HepG2 (cell line): Measurements from ENCODE around the gene MAGIX. TPM values are rescaled to one million over a fixed set of nuclear protein-coding genes. Genes with fewer than 3 reads are reported as not detected.
A peak's percentile ranks its signal among the peaks of the same experiment; 100 is the strongest.

Experiments used
- ATAC-seq: fragments of 200-7000 bp; cut with Tn5 transposase; 3 replicates; pipeline ENCODE4 v1.9.1; 2020; ENCODE audit warnings: mild to moderate bottlenecking, moderate library complexity
- BruUV-seq: library from RNA; stranded (reverse); fragments of 400-500 nt; replicated peaks from 2 replicates; lab custom pipeline; 2021; lab: Mats Ljungman, UMichigan
- CTCF ChIA-PET: fragments of 300-600 bp; formaldehyde crosslinking; extraction: SDS; loops from one replicate; lab custom pipeline; 2021; ENCODE audit warnings: low total read pairs, inconsistent platforms, low intra/inter-chr PET ratio; lab: Yijun Ruan, JAX
- POLR2A ChIA-PET: fragments of 350-600 bp; sonication (Branson Sonifier 250); formaldehyde crosslinking; loops from one replicate; lab custom pipeline; 2020; ENCODE audit warnings: antibody characterized with exemption, inconsistent platforms; lab: Yijun Ruan, JAX
- DNase-seq: peaks from one replicate; pipeline ENCODE4 v3.0.0-alpha.2; 2015; ENCODE audit warnings: low spot score
- FAIRE-seq: peaks from 3 replicates; lab custom pipeline; 2011; peaks lifted over from hg19 to GRCh38; lab: Jason Lieb, UNC
- H2AFZ ChIP-seq: one replicate; pipeline ENCODE4 v1.6.1; 2011; ENCODE audit warnings: low read length, inconsistent platforms
- H3K27ac ChIP-seq: fragments of 300-600 bp; 3 replicates; pipeline ENCODE4 v1.8.0; 2011; ENCODE audit warnings: mixed run types, mild to moderate bottlenecking, mixed read lengths, low read length, inconsistent platforms; ENCODE audit not compliant: insufficient read depth; ENCODE audit errors: extremely low read length
- H3K27me3 ChIP-seq, 2 experiments: fragments of 200-600 bp in 1 of 2; 2 replicates in 1 of 2; 3 replicates in 1 of 2; pipeline versions ENCODE4 v1.6.0 to v1.8.0; 2011; ENCODE audit warnings: low read length in 2 of 2, mild to moderate bottlenecking in 2 of 2, moderate library complexity in 2 of 2, inconsistent platforms in 1 of 2; ENCODE audit not compliant: insufficient read depth in 2 of 2, control insufficient read depth in 1 of 2
- H3K36me3 ChIP-seq, 2 experiments: fragments of 200-600 bp in 1 of 2; replicated peaks in 1 of 2; 2 replicates in 1 of 2; 3 replicates in 1 of 2; pipeline versions ENCODE4 v1.5.1 to v1.8.0; 2011; ENCODE audit warnings: low read length in 2 of 2, inconsistent platforms in 1 of 2; ENCODE audit not compliant: insufficient read depth in 2 of 2, control insufficient read depth in 1 of 2
- H3K4me1 ChIP-seq: 2 replicates; pipeline ENCODE4 v1.5.1; 2012; ENCODE audit warnings: low read length, inconsistent platforms; ENCODE audit not compliant: insufficient read depth
- H3K4me2 ChIP-seq: 2 replicates; pipeline ENCODE4 v1.6.0; 2011; ENCODE audit warnings: low read depth, low read length, inconsistent platforms
- H3K4me3 ChIP-seq, 3 experiments: fragments of 200-600 bp in 1 of 3; sonication (generic), shearing (Covaris generic) in 1 of 3; replicated peaks in 1 of 3; 2 replicates each; pipeline ENCODE4 v1.5.1; 2011 to 2016; ENCODE audit warnings: low read length in 3 of 3, inconsistent platforms in 2 of 3, low read depth in 2 of 3, mild to moderate bottlenecking in 2 of 3, control low read depth in 1 of 3, mixed read lengths in 1 of 3; ENCODE audit not compliant: insufficient read depth in 1 of 3
- H3K79me2 ChIP-seq: one replicate; pipeline ENCODE4 v1.6.1; 2011; ENCODE audit warnings: low read length, inconsistent platforms; ENCODE audit not compliant: insufficient read depth
- H3K9ac ChIP-seq: 2 replicates; pipeline ENCODE4 v1.6.0; 2011; ENCODE audit warnings: mild to moderate bottlenecking, low read depth, low read length, inconsistent platforms; ENCODE audit not compliant: insufficient read depth
- H3K9me3 ChIP-seq: 2 replicates; pipeline ENCODE4 v1.5.1; 2012; ENCODE audit warnings: mild to moderate bottlenecking, low read length
- H4K20me1 ChIP-seq: 2 replicates; pipeline ENCODE4 v1.6.0; 2011; ENCODE audit warnings: inconsistent platforms, mild to moderate bottlenecking, low read length, moderate library complexity; ENCODE audit not compliant: insufficient read depth
- DPF2 ChIP-seq: sonication (generic); formaldehyde crosslinking; IDR thresholded peaks from 2 replicates; pipeline ENCODE4 v1.4.0; 2020; ENCODE audit warnings: mild to moderate bottlenecking, low read depth, missing genetic modification reagents, borderline replicate concordance
- THAP8 ChIP-seq: sonication (generic); formaldehyde crosslinking; IDR thresholded peaks from 2 replicates; pipeline ENCODE4 v1.5.1; 2020; ENCODE audit warnings: missing genetic modification reagents, mild to moderate bottlenecking, borderline replicate concordance
- ZBTB33 ChIP-seq: sonication (generic); formaldehyde crosslinking; IDR thresholded peaks from 2 replicates; pipeline ENCODE4 v1.4.0; 2020; ENCODE audit warnings: missing genetic modification reagents
- ZNF44 ChIP-seq: sonication (generic); formaldehyde crosslinking; IDR thresholded peaks from 2 replicates; pipeline ENCODE4 v1.5.1; 2020; ENCODE audit warnings: mild to moderate bottlenecking, missing genetic modification reagents
- WGBS: methylation state at CpG from one replicate; pipeline ENCODE4 v1.1.6; 2017; ENCODE audit warnings: low lambda C conversion rate; 5-methylcytosine and 5-hydroxymethylcytosine counted together
- in situ Hi-C: cut with HindIII; loops from 2 replicates; pipeline ENCODE4 v1.10.0; 2017; ENCODE audit warnings: low pct_unique_long_range_greater_than_20kb; ENCODE audit not compliant: extremely low pct_ligation_motif_present
- intact Hi-C: fragments of 100-400 bp; cut with micrococcal nuclease; formaldehyde crosslinking; loops from one replicate; pipeline ENCODE4 v1.10.0; 2022; ENCODE audit not compliant: unreplicated experiment
- polyA plus RNA-seq, 8 experiments: library from polyadenylated mRNA; depleted of rRNA in 3 of 8; stranded (reverse) in 7 of 8; unstranded in 1 of 8; fragments of >200 nt; fragmentation: Illumina TruSeq in 4 of 8; extraction: Trizol in 4 of 8; gene quantifications; 2 replicates each; pipeline versions ENCODE4 v1.2.1 to v1.2.3, GENCODE V29; 2011 to 2016; ENCODE audit warnings: low read depth in 4 of 8, missing spikeins in 1 of 8, mixed read lengths in 1 of 8; ENCODE audit not compliant: insufficient read depth in 1 of 8
- total RNA-seq, 5 experiments: library from RNA; depleted of rRNA; stranded (reverse); fragments of >200 nt; fragmentation: Illumina TruSeq; extraction: Trizol; gene quantifications; 2 replicates each; pipeline ENCODE4 v1.2.3, GENCODE V29; 2016; ENCODE audit warnings: low read depth in 1 of 5

Gene MAGIX
- total and polyA plus RNA-seq, 2 of the 13 experiments (the other 11 are each of a cell fraction or from before 2014, with no cell fraction given): 0.63 to 1.2 TPM

- Histone ChIP-seq H3K4me2 (no peak overlapping the region), H2AFZ (no peak overlapping the region)
- POLR2A ChIA-PET: no interaction called here
- peak; percentile 78; the same call in 1 of the 2 replicates for TF ChIP-seq ZBTB33 (CRISPR knock-in tag)
- no peak for TF ChIP-seq THAP8 (CRISPR knock-in tag)
- TF ChIP-seq ZNF44 (CRISPR knock-in tag): no peak
- no peak for TF ChIP-seq DPF2
- TF ChIP-seq, all 625 proteins: peak for 1
- FAIRE-seq: no peak
- H4K20me1 ChIP-seq: no peaks in the 10 kb centered on the region
- intact Hi-C loops: no loop called here
- H3K4me1 ChIP-seq: peaks cover 28% of the 10 kb centered on the region; the same call in 1 of the 2 replicates
- no TSS peak for BruUV-seq
- DNase-seq: no peak
- WGBS: 83% methylated on average over 17 of the region's 35 CpGs
- H3K4me3 ChIP-seq: no peak overlapping the region
- no peaks in the 10 kb centered on the region for H3K9me3 ChIP-seq
- H3K27ac ChIP-seq: no peak overlapping the region
- in situ Hi-C loops: no loop called here
- CTCF ChIA-PET: no interaction called here
- H3K27me3 ChIP-seq: no peaks in the 10 kb centered on the region
- no peak for ATAC-seq
- no peak overlapping the region for H3K9ac ChIP-seq
- H3K79me2 ChIP-seq: no peaks in the 10 kb centered on the region
- no peaks in the 10 kb centered on the region for H3K36me3 ChIP-seq
These were observed 4.6 kb downstream of the MAGIX start for GRCh38 chrX:49166914-49167739.
